Duodenal mucosa (tissue), 2 donors: ENCODE results near the gene DUS1L.

Source experiments
- H3K27ac ChIP-seq: one replicate; pipeline ENCODE4 v1.7.0; 2013; ENCODE audit warnings: low read depth, low read length
- H3K27me3 ChIP-seq, 2 donors: one replicate each; pipeline ENCODE4 v1.7.0; 2013; ENCODE audit warnings: low read length in 2 of 2, control low read depth in 1 of 2; ENCODE audit not compliant: insufficient read depth in 2 of 2, control insufficient read depth in 1 of 2
- H3K36me3 ChIP-seq, 2 donors: one replicate each; pipeline ENCODE4 v1.7.0; 2013; ENCODE audit warnings: low read length in 2 of 2, control low read depth in 1 of 2; ENCODE audit not compliant: insufficient read depth in 2 of 2, control insufficient read depth in 1 of 2
- H3K4me1 ChIP-seq, 2 donors: one replicate each; pipeline ENCODE4 v1.7.0; 2013; ENCODE audit warnings: low read length in 2 of 2, control low read depth in 1 of 2; ENCODE audit not compliant: insufficient read depth in 2 of 2, control insufficient read depth in 1 of 2
- H3K4me3 ChIP-seq, 2 donors: one replicate each; pipeline ENCODE4 v1.7.0; 2013; ENCODE audit warnings: low read length in 2 of 2, low read depth in 1 of 2
- H3K9ac ChIP-seq, 2 donors: one replicate each; pipeline ENCODE4 v1.7.0; 2013; ENCODE audit warnings: low read length in 2 of 2, low read depth in 1 of 2
- H3K9me3 ChIP-seq, 2 donors: one replicate each; pipeline ENCODE4 v1.7.0; 2013; ENCODE audit warnings: low read length in 2 of 2, control low read depth in 1 of 2; ENCODE audit not compliant: control insufficient read depth in 1 of 2

DUS1L gene

DNA sequence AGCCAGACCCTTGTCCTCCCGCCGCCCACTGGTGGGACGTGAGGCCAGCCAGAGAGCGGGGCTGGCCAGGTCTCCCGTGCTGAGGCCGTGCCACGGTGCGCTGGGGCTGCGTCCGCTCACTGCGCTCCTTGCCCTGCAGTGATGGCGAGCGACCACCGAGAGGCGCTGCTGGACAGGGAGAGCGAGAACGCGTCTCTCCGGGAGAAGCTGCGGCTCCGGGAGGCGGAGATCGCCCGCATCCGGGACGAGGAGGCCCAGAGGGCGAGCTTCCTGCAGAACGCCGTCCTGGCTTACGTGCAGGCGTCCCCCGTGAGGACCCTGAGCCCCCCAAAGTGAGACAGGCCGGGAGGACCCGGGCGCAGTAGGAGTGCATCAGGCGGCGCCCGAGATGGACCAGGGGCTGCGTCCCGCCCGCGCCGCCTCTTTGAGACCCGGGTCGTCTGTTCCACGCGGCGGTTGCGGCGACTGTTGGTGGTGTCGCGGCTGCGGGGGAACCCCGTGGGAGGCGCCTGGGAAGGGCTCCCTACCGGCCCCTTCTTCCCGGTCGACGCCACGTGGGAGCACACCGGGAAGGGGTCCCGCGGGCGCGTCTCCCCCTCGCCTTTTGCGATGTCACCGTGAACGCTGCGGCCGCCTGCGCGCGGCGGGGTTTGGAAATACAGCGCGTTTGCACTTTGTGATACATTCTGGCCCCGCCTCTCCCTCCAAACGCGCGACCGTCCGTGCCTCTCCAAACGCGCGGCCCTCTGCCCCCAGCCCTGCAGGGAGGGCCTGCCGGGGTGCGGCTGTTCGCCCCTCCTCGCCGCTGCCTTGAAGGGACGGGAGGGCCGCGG, 34.9 kb downstream of the DUS1L start:
- H3K9me3 ChIP-seq: no peaks in the 10 kb centered on the region
- H3K27me3 ChIP-seq: no peaks in the 10 kb centered on the region
- H3K36me3 ChIP-seq: peaks cover 0 to 4% of the 10 kb centered on the region in 2 donors
- peaks cover 8 to 13% of the 10 kb centered on the region in 2 donors for H3K4me1 ChIP-seq
- H3K9ac ChIP-seq: peak overlapping the region in 1 of 2 donors; percentile 57
- peak overlapping the region; percentile 55 to 73 for H3K4me3 ChIP-seq
- no peak overlapping the region for H3K27ac ChIP-seq

DNA sequence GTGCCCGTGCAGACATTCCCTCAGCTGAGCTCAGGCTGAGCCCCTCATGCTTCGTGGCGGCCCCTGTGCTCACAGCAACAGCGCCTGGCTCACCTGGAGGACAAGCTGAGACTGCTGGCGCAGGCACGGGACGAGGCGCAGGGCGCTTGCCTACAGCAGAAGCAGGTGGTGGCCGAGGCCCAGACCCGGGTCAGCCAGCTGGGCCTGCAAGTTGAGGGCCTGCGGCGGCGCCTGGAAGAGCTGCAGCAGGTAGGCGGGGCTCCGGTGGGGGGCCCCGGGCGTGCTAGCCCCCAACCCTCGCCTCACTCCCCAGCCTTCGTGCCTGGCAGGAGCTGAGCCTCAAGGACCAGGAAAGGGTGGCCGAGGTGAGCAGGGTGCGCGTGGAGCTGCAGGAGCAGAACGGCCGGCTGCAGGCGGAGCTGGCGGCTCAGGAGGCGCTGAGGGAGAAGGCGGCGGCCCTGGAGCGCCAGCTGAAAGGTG, 35.6 kb downstream of the DUS1L start:
- no peak overlapping the region for H3K27ac ChIP-seq
- no peaks in the 10 kb centered on the region for H3K27me3 ChIP-seq
- H3K4me1 ChIP-seq: peaks cover 8 to 13% of the 10 kb centered on the region in 2 donors

DNA sequence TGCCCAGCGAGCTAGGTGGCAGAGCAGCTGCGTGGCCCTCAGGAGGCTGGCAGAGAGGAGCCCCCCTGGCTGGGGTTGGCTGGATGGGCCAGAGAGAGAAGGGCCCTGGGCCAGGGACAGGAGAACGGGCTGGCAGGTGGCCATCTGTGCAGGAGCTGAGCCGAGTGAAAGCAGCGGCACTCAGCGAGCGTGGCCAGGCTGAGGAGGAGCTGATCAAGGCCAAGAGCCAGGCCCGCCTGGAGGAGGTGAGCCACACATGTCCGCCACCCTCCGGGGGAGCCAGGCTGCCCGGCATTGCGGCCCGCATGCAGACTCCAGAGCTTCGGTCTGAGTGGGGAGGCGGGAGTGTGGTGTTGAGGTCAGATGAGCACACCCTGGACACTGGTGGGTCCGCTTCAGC, 36.2 kb downstream of the DUS1L start:
- peaks cover 9 to 19% of the 10 kb centered on the region in 2 donors for H3K4me1 ChIP-seq
- no peaks in the 10 kb centered on the region for H3K36me3 ChIP-seq
- H3K9ac ChIP-seq: no peak overlapping the region
- H3K4me3 ChIP-seq: no peak overlapping the region
- no peaks in the 10 kb centered on the region for H3K27me3 ChIP-seq
- H3K27ac ChIP-seq: no peak overlapping the region
- H3K9me3 ChIP-seq: no peaks in the 10 kb centered on the region

More for the DNA sequence above, 35.6 kb downstream of the DUS1L start:
- Histone ChIP-seq H3K9ac (no peak overlapping the region), H3K9me3 (no peaks in the 10 kb centered on the region), H3K4me3 (peak overlapping the region; percentile 55 to 73), H3K36me3 (no peaks in the 10 kb centered on the region)

DNA sequence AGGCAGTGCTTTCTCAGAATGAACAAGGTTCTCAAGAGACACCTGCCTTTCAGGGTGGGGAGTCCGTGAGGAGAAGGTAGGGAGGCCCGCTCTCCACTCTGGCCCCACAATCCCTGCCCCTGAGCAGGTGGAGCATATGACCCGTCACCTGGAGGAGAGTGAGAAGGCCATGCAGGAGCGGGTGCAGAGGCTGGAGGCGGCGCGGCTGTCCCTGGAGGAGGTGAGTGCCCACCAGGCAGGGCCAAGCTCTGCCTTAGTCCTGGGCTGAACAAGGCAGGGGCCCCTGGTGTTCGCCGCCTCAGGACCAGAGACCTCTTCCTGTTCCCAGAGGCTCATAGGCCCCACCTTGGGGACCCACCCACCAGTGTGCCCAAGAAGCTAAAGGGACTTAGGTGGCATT, 36.6 kb downstream of the DUS1L start:
- Histone ChIP-seq H3K4me3 (no peak overlapping the region), H3K9me3 (no peaks in the 10 kb centered on the region), H3K4me1 (peaks cover 13 to 23% of the 10 kb centered on the region in 2 donors), H3K36me3 (no peaks in the 10 kb centered on the region), H3K27me3 (no peaks in the 10 kb centered on the region), H3K27ac (no peak overlapping the region), H3K9ac (no peak overlapping the region)

DNA sequence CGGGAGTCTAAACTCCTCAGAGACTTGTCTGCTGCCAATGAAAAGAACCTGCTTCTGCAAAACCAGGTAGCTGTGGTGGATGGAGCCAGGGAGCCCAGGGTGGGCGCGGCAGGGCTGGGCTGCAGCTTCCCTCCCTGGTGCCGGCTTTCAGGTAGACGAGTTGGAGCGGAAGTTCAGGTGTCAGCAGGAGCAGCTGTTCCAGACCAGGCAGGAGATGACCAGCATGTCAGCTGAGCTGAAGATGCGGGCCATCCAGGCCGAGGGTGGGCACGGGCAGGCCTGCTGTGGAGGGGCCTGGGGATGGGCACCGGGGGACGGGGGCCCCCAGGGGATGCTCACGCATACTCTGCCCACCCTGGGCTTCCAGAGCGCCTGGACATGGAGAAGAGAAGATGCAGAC, 37.4 kb downstream of the DUS1L start:
- H3K27ac ChIP-seq: no peak overlapping the region
- peaks cover 17 to 29% of the 10 kb centered on the region in 2 donors for H3K4me1 ChIP-seq
- no peaks in the 10 kb centered on the region for H3K9me3 ChIP-seq
- no peak overlapping the region for H3K9ac ChIP-seq
- no peaks in the 10 kb centered on the region for H3K27me3 ChIP-seq
- no peaks in the 10 kb centered on the region for H3K36me3 ChIP-seq
- no peak overlapping the region for H3K4me3 ChIP-seq

DNA sequence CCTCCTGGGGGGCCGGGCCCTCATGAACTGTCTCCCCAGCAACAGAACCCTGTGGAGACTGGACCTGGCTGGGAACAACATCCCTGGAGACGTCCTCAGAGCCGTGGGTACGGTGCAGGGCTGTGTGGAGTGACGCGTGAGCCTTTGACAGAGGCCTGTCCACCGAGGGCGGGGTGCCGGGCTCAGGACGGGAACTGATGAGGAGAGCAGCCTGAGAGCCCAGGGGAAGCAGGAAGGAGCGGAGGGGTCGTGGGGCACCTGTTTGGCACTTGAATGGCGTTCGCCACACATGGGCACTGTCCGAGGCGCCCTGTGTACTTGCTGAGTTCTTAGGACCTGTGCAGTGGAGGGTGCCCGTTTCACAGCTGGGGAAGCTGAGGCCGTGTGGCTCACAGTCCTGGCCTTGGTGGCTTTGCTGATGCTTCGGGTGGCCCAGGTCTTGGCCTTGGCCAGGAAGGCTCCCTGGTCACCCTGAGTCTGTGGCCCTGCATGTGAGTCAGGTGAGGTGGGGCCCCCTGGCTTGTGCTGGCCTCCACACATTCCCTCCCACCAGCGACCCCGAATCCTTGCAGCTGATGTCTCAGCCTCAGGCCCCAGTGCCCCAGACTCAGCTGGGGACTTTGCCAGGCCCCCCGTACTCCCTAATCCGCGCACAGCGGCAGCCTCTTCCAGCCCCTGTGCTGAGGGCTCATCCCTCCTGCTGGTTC, 40.0 kb downstream of the DUS1L start:
- H3K4me1 ChIP-seq: peaks cover 26 to 41% of the 10 kb centered on the region in 2 donors
- H3K9ac ChIP-seq: no peak overlapping the region
- H3K27me3 ChIP-seq: no peaks in the 10 kb centered on the region
- H3K27ac ChIP-seq: no peak overlapping the region
- H3K36me3 ChIP-seq: no peaks in the 10 kb centered on the region
- no peak overlapping the region for H3K4me3 ChIP-seq
- no peaks in the 10 kb centered on the region for H3K9me3 ChIP-seq

DNA sequence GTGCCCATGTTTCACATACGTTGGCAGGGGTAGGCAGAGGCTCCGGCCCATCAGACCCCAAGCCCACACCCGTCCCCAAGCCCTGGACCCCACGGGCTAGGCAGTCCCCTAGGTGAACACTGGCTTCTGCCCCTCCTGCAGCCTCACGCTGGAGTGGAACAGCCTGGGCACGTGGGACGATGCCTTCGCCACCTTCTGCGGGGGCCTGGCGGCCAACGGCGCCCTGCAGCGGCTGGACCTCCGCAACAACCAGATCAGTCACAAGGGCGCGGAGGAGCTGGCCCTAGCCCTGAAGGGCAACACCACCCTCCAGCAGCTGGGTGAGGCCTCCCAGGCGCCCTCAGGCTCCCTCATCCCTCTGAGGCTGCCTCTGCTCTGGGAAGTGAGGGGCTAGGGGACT, 40.7 kb downstream of the DUS1L start:
- Histone ChIP-seq H3K4me1 (peaks cover 26 to 41% of the 10 kb centered on the region in 2 donors), H3K9ac (no peak overlapping the region), H3K27ac (no peak overlapping the region), H3K4me3 (no peak overlapping the region), H3K36me3 (no peaks in the 10 kb centered on the region), H3K27me3 (no peaks in the 10 kb centered on the region), H3K9me3 (no peaks in the 10 kb centered on the region)

DNA sequence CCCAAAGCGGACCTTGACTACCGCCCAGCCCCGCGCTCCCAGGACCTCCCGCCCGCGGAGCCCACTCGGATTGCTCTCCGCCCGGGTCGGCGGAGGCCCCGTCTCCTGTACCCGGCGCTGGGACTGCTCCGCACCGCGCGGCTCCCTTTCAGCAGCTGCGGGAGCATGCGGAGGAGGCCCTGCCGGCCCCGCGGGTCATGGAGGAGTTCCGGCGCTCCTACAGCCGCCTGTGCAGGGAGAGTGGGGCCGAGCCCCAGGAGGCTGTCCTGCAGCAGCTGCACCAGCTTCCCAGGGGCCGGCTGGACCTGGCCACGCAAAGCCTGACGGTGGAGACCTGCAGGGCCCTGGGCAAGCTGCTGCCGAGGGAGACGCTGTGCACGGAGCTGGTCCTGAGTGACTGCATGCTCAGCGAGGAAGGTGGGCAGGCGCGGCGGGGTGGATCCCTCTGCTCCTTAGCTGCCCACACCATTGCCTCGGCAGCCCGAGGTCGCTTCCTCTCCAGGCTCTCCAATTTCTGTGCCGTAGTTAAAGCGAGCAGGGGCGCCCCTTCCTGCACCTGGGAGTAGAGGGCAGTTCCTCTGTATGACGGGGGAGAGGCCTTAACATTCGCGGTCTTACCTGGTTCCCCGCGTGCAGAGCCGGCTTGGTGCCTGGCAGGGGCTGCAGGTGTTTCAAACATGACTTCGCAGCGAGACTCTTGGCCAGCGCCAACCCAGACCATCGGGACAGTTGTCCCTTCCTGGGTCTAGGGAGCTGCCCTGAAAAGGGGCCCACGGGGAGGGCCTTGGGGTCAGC, 42.0 kb downstream of the DUS1L start:
- Histone ChIP-seq H3K9me3 (no peaks in the 10 kb centered on the region), H3K36me3 (peaks cover 2% of the 10 kb centered on the region in 2 donors), H3K4me3 (peak overlapping the region; percentile 81 to 88), H3K27ac (no peak overlapping the region), H3K27me3 (no peaks in the 10 kb centered on the region), H3K9ac (peak overlapping the region; percentile 60 to 63), H3K4me1 (peaks cover 25 to 44% of the 10 kb centered on the region in 2 donors)

DNA sequence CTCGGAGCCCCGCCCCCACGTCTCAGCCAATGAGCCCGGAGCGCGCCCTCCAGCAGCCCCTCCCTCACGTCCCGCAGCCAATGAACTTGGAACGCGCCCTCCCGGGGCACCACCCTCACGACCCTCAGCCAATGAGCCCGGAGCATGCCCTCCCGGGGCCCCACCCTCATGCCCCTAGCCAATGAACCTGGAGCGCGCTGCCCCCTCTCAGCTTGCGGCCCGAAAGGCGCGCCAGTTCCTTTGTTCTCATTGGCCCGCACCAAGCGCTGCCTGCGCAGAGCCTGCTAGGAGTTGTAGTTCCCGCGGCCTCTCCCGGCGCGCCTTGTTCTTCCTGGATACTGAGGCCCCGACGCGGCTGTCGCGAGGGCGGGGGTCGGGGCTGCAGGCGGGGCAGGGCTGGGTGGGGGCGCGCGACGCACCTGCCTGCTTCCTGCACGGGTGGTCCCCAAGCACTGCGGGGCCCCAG, 42.6 kb downstream of the DUS1L start, which contains the start of gene LRRC45:
LRRC45 (plus strand) TSS at position 325 of the 466 bp plus-strand sequence. CDS start 339 bp downstream, outside the sequence.
- H3K4me1 ChIP-seq: peaks cover 25 to 44% of the 10 kb centered on the region in 2 donors
- H3K27ac ChIP-seq: peak within 1 kb of the TSS; percentile 36
- H3K36me3 ChIP-seq: peaks cover 4 to 7% of the 10 kb centered on the region in 2 donors
- H3K9ac ChIP-seq: peak within 1 kb of the TSS; percentile 80 to 86
- peak within 1 kb of the TSS; percentile 85 to 88 for H3K4me3 ChIP-seq
- H3K9me3 ChIP-seq: no peaks in the 10 kb centered on the region
- no peaks in the 10 kb centered on the region for H3K27me3 ChIP-seq
